ENCODE results near the gene C5orf58.

- TF ChIP-seq CTCF (IDR thresholded peaks at IDR 0.05) = no peak
- no peak for TF ChIP-seq EZH2 (IDR thresholded peaks at IDR 0.05)
- TF ChIP-seq EZH2phosphoT487 (IDR thresholded peaks at IDR 0.05) = no peak
These were observed 13.2 kb upstream of the C5orf58 start for GRCh38 chr5:170219615-170220014.

All from neural progenitor cell (in vitro differentiated cells).